SU-DHL-6 (cell line): ENCODE results near the gene NRP2.

Source experiments
- H2AFZ ChIP-seq: fragments of 200-600 bp; sonication (generic); 2 replicates; pipeline ENCODE4 v1.6.1; 2014; ENCODE audit warnings: low read depth, mild to moderate bottlenecking, moderate library complexity, mixed read lengths, antibody characterized with exemption, low read length; ENCODE audit not compliant: severe bottlenecking
- H3F3A ChIP-seq: fragments of 200-600 bp; shearing (Covaris generic); 2 replicates; pipeline ENCODE4 v1.6.0; 2016; ENCODE audit warnings: antibody characterized with exemption, mild to moderate bottlenecking; ENCODE audit not compliant: insufficient read depth
- H3K27ac ChIP-seq: fragments of 200-600 bp; sonication (generic); 2 replicates; pipeline ENCODE4 v1.5.1; 2016; ENCODE audit warnings: low read depth, mild to moderate bottlenecking, low read length, moderate library complexity, mixed read lengths
- H3K27me3 ChIP-seq: fragments of 200-600 bp; sonication (generic), shearing (Covaris generic); 2 replicates; pipeline ENCODE4 v1.6.0; 2014; ENCODE audit warnings: mild to moderate bottlenecking, low read length
- H3K36me3 ChIP-seq: fragments of 200-600 bp; sonication (generic); 2 replicates; pipeline ENCODE4 v1.6.1; 2014; ENCODE audit warnings: mild to moderate bottlenecking, low read length, mixed read lengths
- H3K4me2 ChIP-seq: fragments of 300-600, 200-600 bp; shearing (Covaris generic), sonication (generic); 2 replicates; pipeline ENCODE4 v1.6.0; 2014; ENCODE audit warnings: low read length, low read depth, mild to moderate bottlenecking; ENCODE audit not compliant: poor library complexity, severe bottlenecking
- H3K4me3 ChIP-seq: fragments of 200-600 bp; sonication (generic); 2 replicates; pipeline ENCODE4 v1.5.1; 2014; ENCODE audit warnings: antibody characterized with exemption, low read length, mild to moderate bottlenecking, mixed read lengths; ENCODE audit not compliant: insufficient read depth, poor library complexity, severe bottlenecking
- H3K79me2 ChIP-seq: fragments of 200-600 bp; sonication (generic); 2 replicates; pipeline ENCODE4 v1.6.1; 2014; ENCODE audit warnings: mild to moderate bottlenecking, low read length, moderate library complexity; ENCODE audit not compliant: insufficient read depth
- H3K9ac ChIP-seq: fragments of 200-600 bp; sonication (generic); 2 replicates; pipeline ENCODE4 v1.7.0; 2014; ENCODE audit warnings: mild to moderate bottlenecking, low read length
- H3K9me2 ChIP-seq: fragments of 200-600 bp; sonication (generic); replicated peaks from 2 replicates; pipeline ENCODE4 v1.6.1; 2014; ENCODE audit warnings: low read length; ENCODE audit not compliant: insufficient read depth
- H3K9me3 ChIP-seq: fragments of 200-600 bp; sonication (generic); 2 replicates; pipeline ENCODE4 v1.6.1; 2014; ENCODE audit warnings: low read length, mixed read lengths; ENCODE audit not compliant: insufficient read depth
- H4K20me1 ChIP-seq: fragments of 200-600 bp; sonication (generic); 2 replicates; pipeline ENCODE4 v1.6.1; 2014; ENCODE audit warnings: low read depth, mild to moderate bottlenecking, antibody characterized with exemption, low read length, moderate library complexity, mixed read lengths
- CTCF ChIP-seq: fragments of 200-600 bp; sonication (generic); IDR thresholded peaks from one replicate; pipeline ENCODE4 v1.5.1; 2017; ENCODE audit warnings: antibody characterized with exemption, mild to moderate bottlenecking, low read length, moderate library complexity; ENCODE audit not compliant: insufficient read depth, poor library complexity, severe bottlenecking
- EZH2phosphoT487 ChIP-seq: fragments of 200-600 bp; sonication (generic), shearing (Covaris generic); conservative IDR thresholded peaks from 2 replicates; pipeline ENCODE4 v1.6.1; 2018; ENCODE audit warnings: mild to moderate bottlenecking, antibody characterized with exemption, low read length, moderate library complexity, mixed read lengths

NRP2 gene

GRCh38 chr2:205802941-205803340 lies 120.6 kb downstream of the NRP2 start:
- Histone ChIP-seq H2AFZ (no peak overlapping the region), H3K4me2 (no peak overlapping the region)

GRCh38 chr2:205803500-205803899 lies 121.2 kb downstream of the NRP2 start:
- no peaks in the 10 kb centered on the region for H3K9me3 ChIP-seq
- TF ChIP-seq CTCF (no peak), EZH2phosphoT487 (no peak)
- no peak overlapping the region for H3K27ac ChIP-seq
- no peaks in the 10 kb centered on the region for H3F3A ChIP-seq
- no peak overlapping the region for H2AFZ ChIP-seq
- no peaks in the 10 kb centered on the region for H3K9me2 ChIP-seq
- no peaks in the 10 kb centered on the region for H4K20me1 ChIP-seq
- H3K27me3 ChIP-seq: no peaks in the 10 kb centered on the region
- H3K4me3 ChIP-seq: no peak overlapping the region
- H3K9ac ChIP-seq: no peak overlapping the region
- H3K79me2 ChIP-seq: no peaks in the 10 kb centered on the region
- H3K36me3 ChIP-seq: no peaks in the 10 kb centered on the region
- H3K4me2 ChIP-seq: no peak overlapping the region

More at GRCh38 chr2:205802941-205803340, 120.6 kb downstream of the NRP2 start:
- Histone ChIP-seq H3K79me2 (no peaks in the 10 kb centered on the region), H3K36me3 (no peaks in the 10 kb centered on the region), H3F3A (no peaks in the 10 kb centered on the region), H4K20me1 (no peaks in the 10 kb centered on the region), H3K9ac (no peak overlapping the region), H3K27me3 (no peaks in the 10 kb centered on the region), H3K9me3 (no peaks in the 10 kb centered on the region), H3K4me3 (no peak overlapping the region), H3K9me2 (no peaks in the 10 kb centered on the region), H3K27ac (no peak overlapping the region)
- TF ChIP-seq CTCF (no peak), EZH2phosphoT487 (no peak)

- Histone ChIP-seq H3K79me2 (no peaks in the 10 kb centered on the region), H3K9me3 (no peaks in the 10 kb centered on the region), H3K4me2 (no peak overlapping the region), H3K36me3 (no peaks in the 10 kb centered on the region), H3F3A (no peaks in the 10 kb centered on the region), H3K27me3 (no peaks in the 10 kb centered on the region), H3K9ac (no peak overlapping the region), H3K27ac (no peak overlapping the region), H3K4me3 (no peak overlapping the region), H3K9me2 (no peaks in the 10 kb centered on the region), H2AFZ (no peak overlapping the region), H4K20me1 (no peaks in the 10 kb centered on the region)
- no peak for TF ChIP-seq EZH2phosphoT487
Observed at GRCh38 chr2:205805136-205805535, 122.8 kb downstream of the NRP2 start.

- Histone ChIP-seq H3K4me3 (no peak overlapping the region), H3K9me3 (no peaks in the 10 kb centered on the region), H3K4me2 (no peak overlapping the region), H3K27ac (no peak overlapping the region), H3K27me3 (no peaks in the 10 kb centered on the region), H3K9ac (no peak overlapping the region), H3K36me3 (no peaks in the 10 kb centered on the region), H3K9me2 (no peaks in the 10 kb centered on the region), H2AFZ (no peak overlapping the region), H3K79me2 (no peaks in the 10 kb centered on the region), H4K20me1 (no peaks in the 10 kb centered on the region), H3F3A (no peaks in the 10 kb centered on the region)
- TF ChIP-seq CTCF: no peak
- no peak for TF ChIP-seq EZH2phosphoT487
Observed at GRCh38 chr2:205806143-205806905, 124.0 kb downstream of the NRP2 start.
